ENCODE results near the gene CD82. TPM values are rescaled to one million over a fixed set of nuclear protein-coding genes. Genes with fewer than 3 reads are reported as not detected.
A peak's percentile ranks its signal among the peaks of the same experiment; 100 is the strongest.

Gene CD82
- total and polyA plus RNA-seq, 9 donors = 25.8 to 108 (median 69.6) TPM

GRCh38 chr11:44565953-44566949, 788 bp downstream of the CD82 start:
- H3K36me3 ChIP-seq (ENCODE audit: control insufficient read depth, insufficient read depth, low read length) = no peaks in the 10 kb centered on the region
- 6% methylated on average over 8 of the region's 17 CpGs for WGBS (ENCODE audit: insufficient coverage)
- no peaks in the 10 kb centered on the region for H3K9me3 ChIP-seq (replicated peaks; ENCODE audit: control insufficient read depth, low read depth, low read length)
- no peaks in the 10 kb centered on the region for H3K27me3 ChIP-seq (ENCODE audit: control insufficient read depth, insufficient read depth, low read length)
- peak overlapping the region; percentile 73 for H3K4me3 ChIP-seq (ENCODE audit: low read length)
- peaks cover 76% of the 10 kb centered on the region for H3K4me1 ChIP-seq (ENCODE audit: control insufficient read depth, insufficient read depth, low read length)
- DNase-seq = peak; percentile 48
- H3K27ac ChIP-seq (ENCODE audit: low read length) = peak overlapping the region; percentile 67

GRCh38 chr11:44566952-44567875, 1.8 kb downstream of the CD82 start:
- Histone ChIP-seq H3K36me3 (ENCODE audit: control insufficient read depth, insufficient read depth, low read length) (no peaks in the 10 kb centered on the region), H3K27ac (ENCODE audit: low read length) (no peak overlapping the region), H3K27me3 (ENCODE audit: control insufficient read depth, insufficient read depth, low read length) (no peaks in the 10 kb centered on the region), H3K4me1 (ENCODE audit: control insufficient read depth, insufficient read depth, low read length) (peaks cover 81% of the 10 kb centered on the region), H3K9me3 (replicated peaks; ENCODE audit: control insufficient read depth, low read depth, low read length) (no peaks in the 10 kb centered on the region), H3K4me3 (ENCODE audit: low read length) (peak overlapping the region; percentile 73)
- peak; percentile 53 for DNase-seq
- WGBS (ENCODE audit: insufficient coverage) = 80% methylated on average over 9 of the region's 11 CpGs

- no peak overlapping the region for H3K27ac ChIP-seq (ENCODE audit: low read length)
- no peaks in the 10 kb centered on the region for H3K27me3 ChIP-seq (ENCODE audit: control insufficient read depth, insufficient read depth, low read length)
- DNase-seq = no peak
- 75% methylated on average over 4 of the region's 4 CpGs for WGBS (ENCODE audit: insufficient coverage)
- peaks cover 76% of the 10 kb centered on the region for H3K4me1 ChIP-seq (ENCODE audit: control insufficient read depth, insufficient read depth, low read length)
- H3K4me3 ChIP-seq (ENCODE audit: low read length) = no peak overlapping the region
- H3K9me3 ChIP-seq (replicated peaks; ENCODE audit: control insufficient read depth, low read depth, low read length) = no peaks in the 10 kb centered on the region
- no peaks in the 10 kb centered on the region for H3K36me3 ChIP-seq (ENCODE audit: control insufficient read depth, insufficient read depth, low read length)
These were observed 2.4 kb downstream of the CD82 start for GRCh38 chr11:44567876-44568256.

GRCh38 chr11:44568331-44568657, 2.8 kb downstream of the CD82 start:
- no peaks in the 10 kb centered on the region for H3K27me3 ChIP-seq (ENCODE audit: control insufficient read depth, insufficient read depth, low read length)
- WGBS (ENCODE audit: insufficient coverage) = 100% methylated on average over 1 of the region's 4 CpGs
- H3K36me3 ChIP-seq (ENCODE audit: control insufficient read depth, insufficient read depth, low read length) = no peaks in the 10 kb centered on the region
- no peak overlapping the region for H3K4me3 ChIP-seq (ENCODE audit: low read length)
- DNase-seq = no peak
- H3K27ac ChIP-seq (ENCODE audit: low read length) = peak overlapping the region; percentile 69
- peaks cover 72% of the 10 kb centered on the region for H3K4me1 ChIP-seq (ENCODE audit: control insufficient read depth, insufficient read depth, low read length)
- no peaks in the 10 kb centered on the region for H3K9me3 ChIP-seq (replicated peaks; ENCODE audit: control insufficient read depth, low read depth, low read length)

- Histone ChIP-seq H3K4me3 (ENCODE audit: low read length) (no peak overlapping the region), H3K4me1 (ENCODE audit: control insufficient read depth, insufficient read depth, low read length) (peaks cover 66% of the 10 kb centered on the region), H3K27me3 (ENCODE audit: control insufficient read depth, insufficient read depth, low read length) (no peaks in the 10 kb centered on the region), H3K36me3 (ENCODE audit: control insufficient read depth, insufficient read depth, low read length) (no peaks in the 10 kb centered on the region), H3K9me3 (replicated peaks; ENCODE audit: control insufficient read depth, low read depth, low read length) (no peaks in the 10 kb centered on the region), H3K27ac (ENCODE audit: low read length) (peak overlapping the region; percentile 69)
- WGBS (ENCODE audit: insufficient coverage) = 44% methylated on average over 5 of the region's 15 CpGs
- DNase-seq = peak; percentile 88
These were observed 3.4 kb downstream of the CD82 start for GRCh38 chr11:44568658-44569473.

GRCh38 chr11:44570411-44571155, 5.1 kb downstream of the CD82 start:
- Histone ChIP-seq H3K9me3 (replicated peaks; ENCODE audit: control insufficient read depth, low read depth, low read length) (no peaks in the 10 kb centered on the region), H3K36me3 (ENCODE audit: control insufficient read depth, insufficient read depth, low read length) (no peaks in the 10 kb centered on the region), H3K27me3 (ENCODE audit: control insufficient read depth, insufficient read depth, low read length) (no peaks in the 10 kb centered on the region), H3K27ac (ENCODE audit: low read length) (no peak overlapping the region), H3K4me3 (ENCODE audit: low read length) (no peak overlapping the region), H3K4me1 (ENCODE audit: control insufficient read depth, insufficient read depth, low read length) (peaks cover 56% of the 10 kb centered on the region)
- no peak for DNase-seq
- WGBS (ENCODE audit: insufficient coverage) = 81% methylated on average over 4 of the region's 10 CpGs

GRCh38 chr11:44571871-44572270, 6.4 kb downstream of the CD82 start:
- Histone ChIP-seq H3K4me1 (ENCODE audit: control insufficient read depth, insufficient read depth, low read length) (peaks cover 58% of the 10 kb centered on the region), H3K36me3 (ENCODE audit: control insufficient read depth, insufficient read depth, low read length) (no peaks in the 10 kb centered on the region), H3K4me3 (ENCODE audit: low read length) (no peak overlapping the region), H3K9me3 (replicated peaks; ENCODE audit: control insufficient read depth, low read depth, low read length) (no peaks in the 10 kb centered on the region), H3K27ac (ENCODE audit: low read length) (no peak overlapping the region), H3K27me3 (ENCODE audit: control insufficient read depth, insufficient read depth, low read length) (no peaks in the 10 kb centered on the region)
- 20% methylated on average over 1 of the region's 2 CpGs for WGBS (ENCODE audit: insufficient coverage)
- no peak for DNase-seq

- Histone ChIP-seq H3K27me3 (ENCODE audit: control insufficient read depth, insufficient read depth, low read length) (no peaks in the 10 kb centered on the region), H3K36me3 (ENCODE audit: control insufficient read depth, insufficient read depth, low read length) (no peaks in the 10 kb centered on the region), H3K4me3 (ENCODE audit: low read length) (no peak overlapping the region), H3K4me1 (ENCODE audit: control insufficient read depth, insufficient read depth, low read length) (peaks cover 58% of the 10 kb centered on the region), H3K27ac (ENCODE audit: low read length) (no peak overlapping the region), H3K9me3 (replicated peaks; ENCODE audit: control insufficient read depth, low read depth, low read length) (no peaks in the 10 kb centered on the region)
- 93% methylated on average over 7 of the region's 7 CpGs for WGBS (ENCODE audit: insufficient coverage)
- DNase-seq = no peak
These were observed 7.0 kb downstream of the CD82 start for GRCh38 chr11:44572436-44572835.

- WGBS (ENCODE audit: insufficient coverage) = 89% methylated on average over 13 of the region's 16 CpGs
- H3K4me1 ChIP-seq (ENCODE audit: control insufficient read depth, insufficient read depth, low read length) = peaks cover 60% of the 10 kb centered on the region
- H3K4me3 ChIP-seq (ENCODE audit: low read length) = no peak overlapping the region
These were observed 7.4 kb downstream of the CD82 start for GRCh38 chr11:44572884-44573283.

More at GRCh38 chr11:44572884-44573283, 7.4 kb downstream of the CD82 start:
- no peak overlapping the region for H3K27ac ChIP-seq (ENCODE audit: low read length)
- DNase-seq = no peak
- no peaks in the 10 kb centered on the region for H3K27me3 ChIP-seq (ENCODE audit: control insufficient read depth, insufficient read depth, low read length)
- no peaks in the 10 kb centered on the region for H3K36me3 ChIP-seq (ENCODE audit: control insufficient read depth, insufficient read depth, low read length)
- no peaks in the 10 kb centered on the region for H3K9me3 ChIP-seq (replicated peaks; ENCODE audit: control insufficient read depth, low read depth, low read length)

All from muscle of leg (tissue), 11 donors.